HepG2 (cell line): ENCODE data around the gene TEX14.

Source experiments
- HOXA7 ChIP-seq: sonication (generic); formaldehyde crosslinking; IDR thresholded peaks from 2 replicates; pipeline ENCODE4 v1.8.1; 2022; ENCODE audit warnings: mild to moderate bottlenecking, missing genetic modification reagents, moderate library complexity
- KDM4B ChIP-seq: sonication (generic); formaldehyde crosslinking; IDR thresholded peaks from 2 replicates; pipeline ENCODE4 v1.4.0; 2020; ENCODE audit warnings: missing genetic modification reagents
- NBN ChIP-seq: fragments of 450-650 bp; conservative IDR thresholded peaks from 2 replicates; pipeline ENCODE4 v1.6.1; 2017
- POLR2A ChIP-seq, 2 experiments: IDR thresholded peaks; 2 replicates each; pipeline ENCODE4 v1.6.1; 2011; ENCODE audit warnings: low read depth in 2 of 2, low read length in 2 of 2, mild to moderate bottlenecking in 1 of 2, moderate library complexity in 1 of 2; ENCODE audit not compliant: insufficient read depth in 1 of 2
- SCMH1 ChIP-seq: sonication (generic); formaldehyde crosslinking; IDR thresholded peaks from 2 replicates; pipeline ENCODE4 v1.9.0; 2021; ENCODE audit warnings: missing genetic modification reagents, mild to moderate bottlenecking, borderline replicate concordance
- ZFP37 ChIP-seq: sonication (generic); formaldehyde crosslinking; IDR thresholded peaks from 2 replicates; pipeline ENCODE4 v1.4.0; 2020; ENCODE audit warnings: missing genetic modification reagents, borderline replicate concordance
- TF ChIP-seq, protein P1 (sequence below): conservative IDR thresholded peaks from 2 replicates; pipeline ENCODE4 v1.6.1; 2018; ENCODE audit warnings: missing genetic modification reagents
- TF ChIP-seq, protein P2 (sequence below): sonication (generic); formaldehyde crosslinking; IDR thresholded peaks from 2 replicates; pipeline ENCODE4 v1.5.0; 2020; ENCODE audit warnings: missing genetic modification reagents
- TF ChIP-seq, protein P3 (sequence below): sonication (generic); formaldehyde crosslinking; IDR thresholded peaks from 2 replicates; pipeline ENCODE4 v1.5.1; 2020; ENCODE audit warnings: mild to moderate bottlenecking, missing genetic modification reagents, borderline replicate concordance

DNA sequence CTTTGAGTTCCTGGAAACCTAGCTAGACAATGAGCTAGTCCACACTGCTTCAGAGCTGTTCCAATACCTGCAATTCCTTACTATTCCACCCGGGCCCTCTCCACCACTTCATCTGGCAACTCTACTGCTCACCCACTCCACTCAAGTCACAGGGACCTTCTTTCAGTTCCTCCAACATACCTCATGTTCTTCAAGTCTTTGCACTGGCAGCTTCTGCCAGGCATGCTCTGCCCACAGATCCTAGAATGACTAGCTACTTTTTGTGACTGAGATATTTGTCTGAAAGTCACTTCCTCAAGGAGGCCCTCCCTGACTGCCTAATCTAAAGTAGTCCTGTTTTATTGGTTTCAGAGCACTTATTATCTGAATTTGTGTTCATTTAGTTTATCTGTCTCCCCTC is 86.4 kb downstream of the TEX14 start:
- TF ChIP-seq SCMH1 (CRISPR knock-in tag) (no peak), HOXA7 (CRISPR knock-in tag) (no peak), POLR2A (IDR thresholded peaks at IDR 0.05; ENCODE audit: insufficient read depth in 1 of 2, low read depth in 2 of 2, low read length in 2 of 2) (no peak), KDM4B (CRISPR knock-in tag) (no peak), ZFP37 (CRISPR knock-in tag) (no peak), NBN (no peak)
- TF ChIP-seq, protein P1, sequence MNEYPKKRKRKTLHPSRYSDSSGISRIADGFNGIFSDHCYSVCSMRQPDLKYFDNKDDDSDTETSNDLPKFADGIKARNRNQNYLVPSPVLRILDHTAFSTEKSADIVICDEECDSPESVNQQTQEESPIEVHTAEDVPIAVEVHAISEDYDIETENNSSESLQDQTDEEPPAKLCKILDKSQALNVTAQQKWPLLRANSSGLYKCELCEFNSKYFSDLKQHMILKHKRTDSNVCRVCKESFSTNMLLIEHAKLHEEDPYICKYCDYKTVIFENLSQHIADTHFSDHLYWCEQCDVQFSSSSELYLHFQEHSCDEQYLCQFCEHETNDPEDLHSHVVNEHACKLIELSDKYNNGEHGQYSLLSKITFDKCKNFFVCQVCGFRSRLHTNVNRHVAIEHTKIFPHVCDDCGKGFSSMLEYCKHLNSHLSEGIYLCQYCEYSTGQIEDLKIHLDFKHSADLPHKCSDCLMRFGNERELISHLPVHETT (CRISPR knock-in tag) = no peak
- TF ChIP-seq, protein P2, sequence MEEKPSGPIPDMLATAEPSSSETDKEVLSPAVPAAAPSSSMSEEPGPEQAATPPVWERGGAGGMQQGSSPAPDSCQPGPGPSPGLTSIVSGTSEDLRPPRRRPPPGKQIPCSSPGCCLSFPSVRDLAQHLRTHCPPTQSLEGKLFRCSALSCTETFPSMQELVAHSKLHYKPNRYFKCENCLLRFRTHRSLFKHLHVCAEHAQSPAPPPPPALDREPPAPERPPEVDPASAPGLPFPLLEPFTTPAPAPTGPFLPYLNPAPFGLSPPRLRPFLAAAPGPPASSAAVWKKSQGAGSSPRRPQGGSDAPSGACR (CRISPR knock-in tag) = no peak
- TF ChIP-seq, protein P3, sequence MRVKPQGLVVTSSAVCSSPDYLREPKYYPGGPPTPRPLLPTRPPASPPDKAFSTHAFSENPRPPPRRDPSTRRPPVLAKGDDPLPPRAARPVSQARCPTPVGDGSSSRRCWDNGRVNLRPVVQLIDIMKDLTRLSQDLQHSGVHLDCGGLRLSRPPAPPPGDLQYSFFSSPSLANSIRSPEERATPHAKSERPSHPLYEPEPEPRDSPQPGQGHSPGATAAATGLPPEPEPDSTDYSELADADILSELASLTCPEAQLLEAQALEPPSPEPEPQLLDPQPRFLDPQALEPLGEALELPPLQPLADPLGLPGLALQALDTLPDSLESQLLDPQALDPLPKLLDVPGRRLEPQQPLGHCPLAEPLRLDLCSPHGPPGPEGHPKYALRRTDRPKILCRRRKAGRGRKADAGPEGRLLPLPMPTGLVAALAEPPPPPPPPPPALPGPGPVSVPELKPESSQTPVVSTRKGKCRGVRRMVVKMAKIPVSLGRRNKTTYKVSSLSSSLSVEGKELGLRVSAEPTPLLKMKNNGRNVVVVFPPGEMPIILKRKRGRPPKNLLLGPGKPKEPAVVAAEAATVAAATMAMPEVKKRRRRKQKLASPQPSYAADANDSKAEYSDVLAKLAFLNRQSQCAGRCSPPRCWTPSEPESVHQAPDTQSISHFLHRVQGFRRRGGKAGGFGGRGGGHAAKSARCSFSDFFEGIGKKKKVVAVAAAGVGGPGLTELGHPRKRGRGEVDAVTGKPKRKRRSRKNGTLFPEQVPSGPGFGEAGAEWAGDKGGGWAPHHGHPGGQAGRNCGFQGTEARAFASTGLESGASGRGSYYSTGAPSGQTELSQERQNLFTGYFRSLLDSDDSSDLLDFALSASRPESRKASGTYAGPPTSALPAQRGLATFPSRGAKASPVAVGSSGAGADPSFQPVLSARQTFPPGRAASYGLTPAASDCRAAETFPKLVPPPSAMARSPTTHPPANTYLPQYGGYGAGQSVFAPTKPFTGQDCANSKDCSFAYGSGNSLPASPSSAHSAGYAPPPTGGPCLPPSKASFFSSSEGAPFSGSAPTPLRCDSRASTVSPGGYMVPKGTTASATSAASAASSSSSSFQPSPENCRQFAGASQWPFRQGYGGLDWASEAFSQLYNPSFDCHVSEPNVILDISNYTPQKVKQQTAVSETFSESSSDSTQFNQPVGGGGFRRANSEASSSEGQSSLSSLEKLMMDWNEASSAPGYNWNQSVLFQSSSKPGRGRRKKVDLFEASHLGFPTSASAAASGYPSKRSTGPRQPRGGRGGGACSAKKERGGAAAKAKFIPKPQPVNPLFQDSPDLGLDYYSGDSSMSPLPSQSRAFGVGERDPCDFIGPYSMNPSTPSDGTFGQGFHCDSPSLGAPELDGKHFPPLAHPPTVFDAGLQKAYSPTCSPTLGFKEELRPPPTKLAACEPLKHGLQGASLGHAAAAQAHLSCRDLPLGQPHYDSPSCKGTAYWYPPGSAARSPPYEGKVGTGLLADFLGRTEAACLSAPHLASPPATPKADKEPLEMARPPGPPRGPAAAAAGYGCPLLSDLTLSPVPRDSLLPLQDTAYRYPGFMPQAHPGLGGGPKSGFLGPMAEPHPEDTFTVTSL (CRISPR knock-in tag) = no peak
